CD4-positive, alpha-beta T cell treated with Interleukin-15 for 4 hours (primary cell): ENCODE data around the gene LOC101059915.
"Not testable (repeated sequence)": the region's sequence is repeated elsewhere in the genome, so short reads cannot be mapped to it uniquely, and the experiment has no call there.

Experiments used
- DNase-seq: peaks from one replicate; pipeline ENCODE4 v3.0.0-alpha.2; 2020; ENCODE audit warnings: low spot score

Gene LOC101059915

DNA sequence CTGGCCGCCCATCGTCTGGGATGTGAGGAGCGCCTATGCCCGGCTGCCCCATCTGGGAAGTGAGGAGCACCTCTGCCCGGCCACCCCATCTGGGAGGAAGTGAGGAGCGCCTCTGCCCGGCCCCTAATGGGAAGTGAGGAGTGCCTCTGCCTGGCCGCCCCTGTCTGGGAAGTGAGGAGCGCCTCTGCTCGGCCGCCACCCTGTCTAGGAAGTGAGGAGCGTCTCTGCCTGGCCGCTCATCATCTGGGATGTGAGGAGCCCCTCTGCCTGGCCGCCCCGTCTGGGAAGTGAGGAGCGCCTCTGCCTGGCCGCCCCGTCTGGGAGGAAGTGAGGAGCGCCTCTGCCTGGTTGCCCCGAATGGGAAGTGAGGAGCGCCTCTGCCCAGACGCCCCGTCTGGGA, 8.3 kb downstream of the LOC101059915 start:
- DNase-seq: not testable (repeated sequence)

DNA sequence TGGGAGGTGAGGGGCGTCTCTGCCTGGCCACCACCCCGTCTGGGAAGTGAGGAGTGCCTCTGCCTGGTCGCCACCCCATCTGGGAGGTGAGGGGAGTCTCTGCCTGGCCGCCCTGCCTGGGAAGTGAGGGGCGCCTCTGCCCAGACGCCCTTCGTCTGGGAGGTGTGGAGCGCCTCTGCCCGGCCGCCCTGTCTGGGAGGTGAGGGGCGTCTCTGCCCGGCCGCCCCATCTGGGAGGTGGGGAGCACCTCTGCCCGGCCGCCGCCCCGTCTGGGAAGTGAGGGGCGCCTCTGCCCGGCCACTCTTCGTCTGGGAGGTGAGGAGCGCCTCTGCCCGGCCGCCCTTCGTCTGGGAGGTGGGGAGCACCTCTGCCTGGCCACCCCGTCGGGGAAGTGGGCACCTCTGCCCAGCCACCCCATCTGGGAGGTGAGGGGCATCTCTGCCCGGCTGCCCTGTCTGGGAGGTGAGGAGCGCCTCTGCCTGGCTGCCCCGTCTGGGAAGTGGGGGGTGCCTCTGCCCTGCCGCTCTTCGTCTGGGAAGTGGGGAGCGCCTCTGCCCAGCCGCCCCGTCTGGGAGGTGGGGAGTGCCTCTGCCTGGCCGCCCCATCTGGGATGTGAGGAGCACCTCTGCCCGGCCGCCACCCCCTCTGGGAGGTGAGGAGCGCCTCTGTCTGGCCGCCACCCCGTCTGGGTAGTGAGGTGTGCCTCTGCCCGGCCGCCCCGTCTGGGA, 8.9 kb downstream of the LOC101059915 start:
- DNase-seq: not testable (repeated sequence)

DNA sequence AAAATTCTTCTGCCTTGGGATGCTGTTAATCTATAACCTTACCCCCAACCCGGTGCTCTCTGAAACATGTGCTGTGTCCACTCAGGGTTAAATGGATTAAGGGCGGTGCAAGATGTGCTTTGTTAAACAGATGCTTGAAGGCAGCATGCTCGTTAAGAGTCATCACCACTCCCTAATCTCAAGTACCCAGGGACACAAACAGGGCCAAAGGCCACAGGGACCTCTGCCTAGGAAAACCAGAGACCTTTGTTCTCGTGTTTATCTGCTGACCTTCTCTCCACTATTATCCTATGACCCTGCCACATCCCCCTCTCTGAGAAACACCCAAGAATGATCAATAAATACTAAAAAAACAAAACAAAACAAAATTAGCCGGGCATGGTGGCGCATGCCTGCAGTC, 9.8 kb downstream of the LOC101059915 start:
- not testable (repeated sequence) for DNase-seq

DNA sequence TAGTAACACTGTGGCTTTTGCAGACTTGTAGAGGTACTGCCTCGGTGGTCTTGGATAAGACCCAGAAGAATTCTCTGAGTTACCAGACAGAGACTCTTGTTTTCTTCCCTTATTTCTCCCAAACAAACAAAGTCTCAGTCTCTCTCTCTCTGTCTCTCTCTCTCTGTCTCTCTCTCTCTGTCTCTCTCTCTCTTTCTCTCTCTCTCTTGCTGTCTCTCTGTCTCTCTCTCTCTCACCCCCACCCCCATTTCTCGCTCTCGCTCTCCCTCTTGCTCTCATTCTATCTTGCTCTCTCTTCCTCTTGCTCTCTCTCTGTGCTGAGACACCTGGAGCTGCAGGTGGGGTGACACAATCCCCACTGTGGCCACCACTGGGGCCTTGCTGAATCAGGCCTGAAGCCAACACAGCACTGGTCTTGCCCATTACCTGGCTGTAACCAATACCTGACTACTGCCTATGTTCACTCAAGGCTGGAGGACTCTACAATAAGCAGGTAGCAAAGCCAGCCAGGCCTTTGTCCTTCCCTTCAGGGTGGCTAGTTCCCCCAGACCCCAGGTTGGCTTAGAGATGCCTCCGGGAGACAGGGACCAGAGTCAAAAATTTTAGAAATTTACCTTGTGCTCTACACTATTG, 12.3 kb downstream of the LOC101059915 start:
- DNase-seq: no peak

DNA sequence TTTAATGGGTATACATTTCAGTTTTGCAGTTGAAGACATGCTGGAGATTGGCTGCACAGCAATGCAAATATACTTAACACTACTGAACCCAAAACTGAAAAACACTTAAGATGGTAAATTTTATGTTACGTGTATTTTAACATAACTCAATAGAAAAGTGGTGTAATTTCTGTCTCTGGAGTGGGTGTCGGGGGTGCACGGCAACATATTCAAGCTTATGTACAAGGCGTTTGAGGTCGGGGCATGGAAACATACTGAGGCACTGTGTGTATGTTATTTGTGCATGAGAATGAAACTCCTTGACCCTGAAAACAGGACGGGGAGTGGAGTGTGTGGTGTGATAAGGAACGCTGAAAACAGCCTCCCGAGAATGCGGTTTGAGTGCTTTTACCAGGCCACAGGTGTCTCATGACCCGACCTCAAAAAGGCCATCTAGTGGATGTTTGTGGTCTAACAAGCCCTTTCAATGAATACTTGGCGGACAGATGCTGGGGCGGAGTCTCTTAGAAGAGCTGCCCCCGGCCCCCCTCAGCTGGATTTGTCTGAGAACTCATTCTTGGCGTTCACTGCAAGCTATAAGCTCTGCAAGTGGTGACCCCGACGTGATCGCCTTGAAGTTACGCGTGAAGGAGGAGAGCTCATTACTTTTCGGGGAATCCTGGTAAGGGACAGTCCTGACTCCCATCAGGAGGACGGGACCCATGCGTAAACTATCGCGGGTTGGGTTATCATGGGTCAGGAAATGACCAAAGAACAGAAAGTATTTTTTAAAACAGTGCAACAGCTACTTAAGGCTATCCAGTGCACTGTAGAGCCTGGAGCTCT, 29.5 kb downstream of the LOC101059915 start:
- DNase-seq: not testable (repeated sequence)

DNA sequence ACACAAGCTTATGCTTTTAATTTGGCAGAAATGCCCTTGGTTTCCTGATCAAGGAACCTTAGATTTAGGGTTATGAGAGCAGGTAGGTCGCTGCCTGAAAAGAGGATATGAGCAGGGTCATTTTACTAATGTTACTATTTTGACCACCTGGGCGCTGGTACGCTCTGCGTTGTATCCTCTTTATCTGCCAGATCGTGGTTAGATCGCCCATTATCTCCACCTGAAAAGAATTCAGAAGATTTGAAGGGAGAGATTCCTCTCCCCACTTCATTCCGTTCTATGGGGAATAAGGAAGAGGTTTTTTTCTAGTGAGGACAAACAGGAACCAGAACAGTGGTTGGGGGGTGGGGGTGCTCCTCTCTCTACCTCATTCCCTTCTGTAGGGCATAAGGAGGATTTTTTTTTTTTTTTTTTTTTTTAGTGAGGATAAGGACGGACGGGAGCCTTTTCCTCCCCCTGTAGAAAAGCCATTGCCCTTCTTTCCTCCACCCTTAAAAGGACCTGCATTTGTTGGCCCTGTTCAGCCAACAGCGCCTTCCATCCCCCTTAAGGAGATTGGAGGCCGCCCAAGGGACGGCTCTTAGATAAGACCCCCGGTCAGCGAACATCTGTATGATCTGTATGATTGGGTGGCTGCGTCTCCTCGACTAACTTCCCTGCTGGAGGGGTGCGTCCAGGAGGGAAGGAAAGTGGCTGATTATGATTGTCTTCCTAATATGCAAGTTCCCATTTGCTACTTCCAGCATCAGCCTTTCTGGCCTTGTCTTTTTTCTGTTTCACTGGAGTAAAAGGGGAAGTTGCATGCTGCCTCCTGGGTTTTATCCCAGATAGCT, 30.3 kb downstream of the LOC101059915 start:
- not testable (repeated sequence) for DNase-seq

DNA sequence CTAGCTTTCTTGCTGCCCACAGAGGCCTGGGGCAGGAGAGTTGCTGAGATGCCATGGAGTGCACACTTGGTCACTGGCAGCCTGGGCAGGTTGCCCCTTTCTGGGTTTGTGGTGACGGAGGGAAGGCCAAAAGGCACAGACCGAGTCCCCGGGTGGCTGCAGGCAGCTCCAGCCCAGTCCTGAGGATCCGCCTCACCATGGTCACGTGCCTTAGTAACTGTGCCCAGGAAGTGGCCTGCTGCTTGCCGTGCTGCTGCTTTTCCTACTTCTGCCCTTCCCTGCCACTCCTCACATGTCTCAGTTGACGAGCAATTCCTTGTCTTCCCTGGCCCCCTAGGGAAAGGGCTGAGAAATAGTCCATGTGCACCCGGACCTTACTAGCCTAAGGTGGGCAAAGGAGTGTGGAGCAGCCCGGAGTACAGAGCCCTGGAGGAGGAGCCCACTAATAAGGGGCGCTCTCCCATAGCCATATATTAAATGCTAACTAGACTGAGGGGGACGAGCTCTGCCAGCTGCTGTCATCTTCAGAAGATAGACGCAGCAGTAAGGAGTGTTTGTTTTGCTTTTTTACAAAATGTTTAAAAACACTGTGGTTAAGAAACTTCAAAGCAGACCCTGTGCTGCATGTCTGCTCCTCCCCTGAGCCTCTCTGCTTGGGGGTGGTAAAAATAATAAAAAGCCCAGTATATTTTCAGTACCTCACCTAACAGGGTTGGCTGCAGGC, 31.1 kb downstream of the LOC101059915 start:
- DNase-seq: not testable (repeated sequence)

DNA sequence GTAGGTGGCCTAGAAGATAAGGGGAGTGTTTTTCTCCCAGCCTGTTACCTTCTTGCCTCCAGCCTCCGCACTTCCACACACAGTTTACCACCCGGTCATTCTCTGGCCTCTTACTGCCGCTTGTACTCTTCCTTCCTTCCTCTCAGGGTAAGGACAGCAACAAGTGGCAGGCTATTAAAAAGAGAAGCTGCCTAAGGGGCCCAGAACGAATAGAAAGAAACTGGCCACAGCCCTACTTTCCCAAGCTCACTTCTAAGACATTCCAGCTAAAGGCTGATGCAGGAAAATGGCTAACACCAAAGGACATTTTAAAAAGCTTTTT, 31.6 kb downstream of the LOC101059915 start:
- not testable (repeated sequence) for DNase-seq

DNA sequence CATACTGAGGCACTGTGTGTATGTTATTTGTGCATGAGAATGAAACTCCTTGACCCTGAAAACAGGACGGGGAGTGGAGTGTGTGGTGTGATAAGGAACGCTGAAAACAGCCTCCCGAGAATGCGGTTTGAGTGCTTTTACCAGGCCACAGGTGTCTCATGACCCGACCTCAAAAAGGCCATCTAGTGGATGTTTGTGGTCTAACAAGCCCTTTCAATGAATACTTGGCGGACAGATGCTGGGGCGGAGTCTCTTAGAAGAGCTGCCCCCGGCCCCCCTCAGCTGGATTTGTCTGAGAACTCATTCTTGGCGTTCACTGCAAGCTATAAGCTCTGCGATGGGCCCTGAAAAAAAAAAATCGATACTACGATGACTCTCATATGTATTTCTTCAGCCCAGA, 35.5 kb downstream of the LOC101059915 start:
- not testable (repeated sequence) for DNase-seq

DNA sequence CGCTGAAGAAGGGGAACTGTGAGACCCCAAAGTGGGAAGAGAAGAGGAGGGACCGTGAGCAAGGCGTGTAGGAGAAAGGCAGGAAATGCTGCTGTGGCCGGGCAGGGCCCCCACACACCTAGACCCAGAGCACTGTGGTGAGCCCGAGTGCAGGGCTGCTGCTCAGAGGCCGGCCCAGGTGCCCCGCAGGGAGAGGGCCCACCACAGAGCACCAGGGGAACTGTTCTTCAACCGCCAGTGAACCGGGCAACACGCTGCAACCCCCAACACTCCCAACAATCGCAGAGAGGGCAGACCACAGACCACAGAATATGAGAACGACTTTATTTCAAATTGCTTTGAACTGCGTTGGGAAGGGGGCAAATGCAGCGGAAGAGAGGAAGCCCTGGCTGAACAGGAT, 46.7 kb downstream of the LOC101059915 start:
- not testable (repeated sequence) for DNase-seq

DNA sequence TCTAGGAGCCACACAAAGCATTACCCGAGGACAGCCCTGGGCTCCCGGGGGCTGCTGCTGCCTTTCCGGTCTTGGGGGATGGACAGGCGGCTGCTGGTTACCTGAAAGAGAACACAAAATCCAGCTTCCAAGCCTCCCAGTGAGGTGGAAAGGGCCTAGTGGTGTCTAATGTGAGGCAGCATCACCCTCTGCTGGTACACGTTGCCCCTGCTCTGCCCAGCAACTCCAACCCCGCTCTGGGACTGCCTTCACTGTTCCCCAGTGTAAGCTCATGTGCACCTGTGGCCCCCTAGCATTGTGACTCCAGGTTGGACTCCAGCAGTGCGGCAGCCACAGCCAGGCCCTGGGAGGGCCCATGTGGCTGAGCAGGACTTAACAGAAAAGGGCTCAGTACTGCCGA, 48.2 kb downstream of the LOC101059915 start:
- DNase-seq: not testable (repeated sequence)

DNA sequence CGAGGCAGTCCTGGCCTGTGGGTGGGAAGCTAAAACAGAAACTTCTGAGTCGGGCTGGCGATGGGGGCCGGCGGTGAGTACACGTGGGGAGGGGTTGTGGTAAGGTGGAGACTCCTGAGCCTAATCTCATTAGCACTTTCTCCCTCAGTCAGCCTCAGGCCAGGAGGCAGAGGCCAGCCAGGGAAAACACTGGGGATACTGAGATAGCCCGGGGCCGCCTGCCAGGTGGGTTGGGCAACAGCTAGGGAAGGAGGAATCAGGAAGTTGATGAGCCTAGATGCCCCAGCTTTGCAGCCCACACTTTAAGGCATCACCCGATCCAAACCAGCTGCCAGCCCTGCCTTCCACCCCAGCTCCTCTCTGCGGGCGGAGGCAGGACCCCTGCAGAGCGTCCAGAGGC, 49.0 kb downstream of the LOC101059915 start:
- not testable (repeated sequence) for DNase-seq

DNA sequence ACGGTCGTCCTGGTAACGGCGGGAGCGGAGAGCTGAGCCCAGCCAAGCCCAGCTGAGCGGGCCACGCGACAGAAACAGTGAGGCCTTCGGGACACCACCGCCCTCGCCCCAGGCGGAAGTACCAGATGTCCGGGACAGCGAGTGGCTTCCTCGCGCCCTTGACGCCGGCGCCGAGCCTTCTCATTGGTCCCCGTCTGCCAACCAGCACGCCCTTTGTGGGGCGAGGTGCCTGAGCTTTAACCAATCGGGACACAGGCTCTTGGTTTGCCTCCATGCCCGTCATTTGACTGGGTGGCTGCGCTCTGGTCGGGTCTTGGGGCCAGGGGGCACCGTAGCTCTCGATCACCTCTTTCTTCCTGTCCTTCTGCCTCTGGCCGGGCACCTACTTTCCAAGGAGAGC, 50.8 kb downstream of the LOC101059915 start, which contains the start of gene CXorf49:
Gene CXorf49, minus strand, starts transcription at position 101 of the 400 bp plus-strand sequence. CDS start 134 bp downstream, outside the sequence.
- DNase-seq: not testable (repeated sequence)

DNA sequence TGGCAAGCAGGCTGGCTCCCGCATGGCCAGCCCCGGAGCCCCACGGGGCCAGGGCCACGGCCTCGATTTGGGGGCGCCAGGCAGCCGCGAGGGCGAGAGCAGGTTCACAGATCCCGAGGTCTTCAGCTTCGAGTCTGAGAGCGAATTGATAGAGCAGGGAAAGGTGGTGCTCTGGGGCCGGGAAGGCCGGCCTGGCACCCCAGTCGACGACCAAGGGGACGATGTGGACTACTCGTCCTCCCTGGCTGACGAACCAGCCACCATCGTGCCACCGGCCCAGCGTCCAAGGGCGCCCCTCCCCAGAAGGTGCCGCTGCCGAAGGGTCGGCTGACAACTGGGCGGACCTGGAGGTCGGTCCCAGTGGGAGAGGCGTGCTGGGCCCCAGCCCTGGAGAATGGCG, 51.8 kb downstream of the LOC101059915 start:
- DNase-seq: not testable (repeated sequence)

DNA sequence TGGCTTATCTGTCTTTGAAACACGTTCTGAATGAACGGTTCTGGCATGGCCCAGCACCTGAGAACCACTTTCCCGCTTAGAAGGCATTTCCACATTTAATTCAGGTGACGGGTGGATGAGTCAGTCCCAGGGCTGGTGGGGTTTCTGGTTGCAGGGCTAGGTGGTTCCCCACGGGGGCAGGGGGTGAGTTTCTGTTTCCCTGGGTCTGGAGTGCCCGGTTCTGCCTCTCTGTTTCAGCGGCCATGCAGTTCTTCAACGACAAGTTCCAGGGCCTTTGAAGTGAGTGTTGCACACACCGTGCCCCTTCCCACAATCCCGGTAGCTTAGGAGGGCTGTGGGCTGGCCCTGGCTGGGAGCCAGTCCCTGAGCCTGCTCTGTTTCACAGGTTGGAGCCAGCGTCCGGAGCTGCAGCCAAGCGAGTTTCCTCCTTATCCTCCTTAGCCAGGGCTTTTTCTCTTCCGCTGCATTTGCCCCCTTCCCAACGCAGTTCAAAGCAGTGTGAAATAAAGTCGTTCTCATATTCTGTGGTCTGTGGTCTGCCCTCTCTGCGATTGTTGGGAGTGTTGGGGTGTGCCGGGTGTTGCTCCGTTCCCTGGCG, 53.0 kb downstream of the LOC101059915 start:
- not testable (repeated sequence) for DNase-seq
